H4 (cell line): ENCODE data around the gene HMCN2. TPM values are rescaled to one million over a fixed set of nuclear protein-coding genes. Genes with fewer than 3 reads are reported as not detected.
"Not testable (repeated sequence)": the region's sequence is repeated elsewhere in the genome, so short reads cannot be mapped to it uniquely, and the experiment has no call there.

Experiments
- DNase-seq: peaks from one replicate; pipeline ENCODE4 v3.0.0-alpha.2; 2015; ENCODE audit warnings: low spot score
- total RNA-seq: library from RNA; depleted of rRNA; stranded (reverse); fragments of >200 nt; shearing (Covaris generic); gene quantifications from 2 replicates; pipeline ENCODE4 v1.2.3, GENCODE V29; 2014

HMCN2 gene
- total RNA-seq, 1 experiment from 2014 or later: 0.10 TPM

- no peak for DNase-seq
These were observed 64.8 kb downstream of the HMCN2 start for GRCh38 chr9:130330202-130330862.

GRCh38 chr9:130331061-130331460 is 65.5 kb downstream of the HMCN2 start:
- DNase-seq: no peak

- no peak for DNase-seq
These were observed 66.0 kb downstream of the HMCN2 start for GRCh38 chr9:130331573-130331972.

- no peak for DNase-seq
These were observed 66.9 kb downstream of the HMCN2 start for GRCh38 chr9:130332384-130332926.

GRCh38 chr9:130333041-130333711 is 67.6 kb downstream of the HMCN2 start:
- no peak for DNase-seq

- no peak for DNase-seq
These were observed 68.1 kb downstream of the HMCN2 start for GRCh38 chr9:130333712-130334062.

GRCh38 chr9:130334915-130335314 is 69.4 kb downstream of the HMCN2 start:
- DNase-seq: no peak

GRCh38 chr9:130336027-130336610 is 70.6 kb downstream of the HMCN2 start:
- no peak for DNase-seq

- no peak for DNase-seq
These were observed 71.3 kb downstream of the HMCN2 start for GRCh38 chr9:130336885-130337284.

- DNase-seq: no peak
These were observed 71.8 kb downstream of the HMCN2 start for GRCh38 chr9:130337318-130337717.

GRCh38 chr9:130337784-130338380 is 72.3 kb downstream of the HMCN2 start:
- DNase-seq: no peak

- DNase-seq: not testable (repeated sequence)
These were observed 73.3 kb downstream of the HMCN2 start for GRCh38 chr9:130338891-130339290.

- DNase-seq: no peak
These were observed 73.7 kb downstream of the HMCN2 start for GRCh38 chr9:130339306-130339705.

- no peak for DNase-seq
These were observed 74.5 kb downstream of the HMCN2 start for GRCh38 chr9:130340011-130340410.

GRCh38 chr9:130340557-130340956 is 75.0 kb downstream of the HMCN2 start:
- not testable (repeated sequence) for DNase-seq

GRCh38 chr9:130341128-130341527 is 75.6 kb downstream of the HMCN2 start:
- DNase-seq: no peak

- DNase-seq: no peak
These were observed 76.5 kb downstream of the HMCN2 start for GRCh38 chr9:130341839-130342713.

GRCh38 chr9:130342714-130343085 is 77.1 kb downstream of the HMCN2 start:
- no peak for DNase-seq

- DNase-seq: no peak
These were observed 77.9 kb downstream of the HMCN2 start for GRCh38 chr9:130343445-130343918.

GRCh38 chr9:130344366-130344765 is 78.8 kb downstream of the HMCN2 start:
- DNase-seq: no peak
